Neutrophil (primary cell): Measurements from ENCODE around the gene RUNX2.

ENCODE experiments used
- H3K27ac ChIP-seq: fragments of 200-600 bp; sonication (generic); 2 replicates; pipeline ENCODE4 v1.5.1; 2016; ENCODE audit warnings: mild to moderate bottlenecking, moderate library complexity
- H3K27me3 ChIP-seq: fragments of 200-600 bp; sonication (generic); 2 replicates; pipeline ENCODE4 v1.6.0; 2016; ENCODE audit warnings: mild to moderate bottlenecking
- H3K36me3 ChIP-seq: fragments of 200-600 bp; sonication (generic); 2 replicates; pipeline ENCODE4 v1.5.1; 2017
- H3K4me1 ChIP-seq, 2 experiments: fragments of 200-600 bp in 1 of 2; sonication (generic) in 1 of 2; 1 replicate in 1 of 2; 2 replicates in 1 of 2; pipeline versions ENCODE4 v1.5.1 to v1.6.1; 2013 to 2016; ENCODE audit warnings: low read depth in 1 of 2, low read length in 1 of 2, mild to moderate bottlenecking in 1 of 2, moderate library complexity in 1 of 2; ENCODE audit not compliant: control insufficient read depth in 1 of 2, insufficient read depth in 1 of 2
- H3K4me3 ChIP-seq, 2 experiments: fragments of 200-600 bp in 1 of 2; sonication (generic) in 1 of 2; 1 replicate in 1 of 2; 2 replicates in 1 of 2; pipeline ENCODE4 v1.5.1; 2013 to 2016; ENCODE audit warnings: low read depth in 1 of 2, low read length in 1 of 2, mild to moderate bottlenecking in 1 of 2, moderate library complexity in 1 of 2
- H3K9me3 ChIP-seq: fragments of 200-600 bp; sonication (generic); 2 replicates; pipeline ENCODE4 v1.5.1; 2016
- TF ChIP-seq, protein P1 (sequence below): fragments of 200-600 bp; sonication (generic); IDR thresholded peaks from 2 replicates; pipeline ENCODE4 v1.5.1; 2016; ENCODE audit warnings: antibody characterized with exemption

The RUNX2 gene

GRCh38 chr6:45500924-45501816 lies 173.0 kb downstream of the RUNX2 start:
- H3K9me3 ChIP-seq: no peaks in the 10 kb centered on the region
- TF ChIP-seq, protein P1, sequence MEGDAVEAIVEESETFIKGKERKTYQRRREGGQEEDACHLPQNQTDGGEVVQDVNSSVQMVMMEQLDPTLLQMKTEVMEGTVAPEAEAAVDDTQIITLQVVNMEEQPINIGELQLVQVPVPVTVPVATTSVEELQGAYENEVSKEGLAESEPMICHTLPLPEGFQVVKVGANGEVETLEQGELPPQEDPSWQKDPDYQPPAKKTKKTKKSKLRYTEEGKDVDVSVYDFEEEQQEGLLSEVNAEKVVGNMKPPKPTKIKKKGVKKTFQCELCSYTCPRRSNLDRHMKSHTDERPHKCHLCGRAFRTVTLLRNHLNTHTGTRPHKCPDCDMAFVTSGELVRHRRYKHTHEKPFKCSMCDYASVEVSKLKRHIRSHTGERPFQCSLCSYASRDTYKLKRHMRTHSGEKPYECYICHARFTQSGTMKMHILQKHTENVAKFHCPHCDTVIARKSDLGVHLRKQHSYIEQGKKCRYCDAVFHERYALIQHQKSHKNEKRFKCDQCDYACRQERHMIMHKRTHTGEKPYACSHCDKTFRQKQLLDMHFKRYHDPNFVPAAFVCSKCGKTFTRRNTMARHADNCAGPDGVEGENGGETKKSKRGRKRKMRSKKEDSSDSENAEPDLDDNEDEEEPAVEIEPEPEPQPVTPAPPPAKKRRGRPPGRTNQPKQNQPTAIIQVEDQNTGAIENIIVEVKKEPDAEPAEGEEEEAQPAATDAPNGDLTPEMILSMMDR: no peak
- H3K27me3 ChIP-seq: no peaks in the 10 kb centered on the region
- H3K4me1 ChIP-seq: peaks cover 51 to 53% of the 10 kb centered on the region in 2 experiments
- no peak overlapping the region for H3K27ac ChIP-seq
- no peaks in the 10 kb centered on the region for H3K36me3 ChIP-seq
- H3K4me3 ChIP-seq: no peak overlapping the region

DNA sequence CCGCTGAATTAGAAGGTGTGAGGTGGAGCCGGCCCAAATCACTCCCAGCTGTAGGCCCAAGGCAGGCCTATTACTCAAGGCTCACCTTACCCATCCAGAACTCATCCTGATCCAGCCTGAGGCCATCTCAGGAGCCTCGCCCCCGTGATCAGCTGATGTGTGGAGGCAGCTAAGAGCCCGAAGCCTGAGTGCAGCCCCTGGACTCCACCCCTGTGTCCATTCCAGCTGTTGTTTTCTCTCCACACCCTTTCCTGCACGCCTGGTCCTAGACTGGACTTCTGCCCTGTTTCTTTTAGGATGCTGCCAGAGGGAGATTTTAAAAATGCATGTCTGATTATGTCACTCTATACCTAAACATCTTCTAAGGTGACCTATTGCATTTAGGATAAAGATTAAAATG lies 174.3 kb downstream of the RUNX2 start:
- H3K36me3 ChIP-seq: no peaks in the 10 kb centered on the region
- H3K4me3 ChIP-seq: no peak overlapping the region
- peaks cover 39 to 40% of the 10 kb centered on the region in 2 experiments for H3K4me1 ChIP-seq
- H3K27ac ChIP-seq: no peak overlapping the region
- TF ChIP-seq, protein P1: no peak
- H3K27me3 ChIP-seq: no peaks in the 10 kb centered on the region
- no peaks in the 10 kb centered on the region for H3K9me3 ChIP-seq

GRCh38 chr6:45504947-45505346 lies 176.8 kb downstream of the RUNX2 start:
- TF ChIP-seq, protein P1: no peak
- no peaks in the 10 kb centered on the region for H3K36me3 ChIP-seq
- H3K27me3 ChIP-seq: no peaks in the 10 kb centered on the region
- H3K27ac ChIP-seq: peak overlapping the region; percentile 46
- H3K4me1 ChIP-seq: peaks cover 22 to 29% of the 10 kb centered on the region in 2 experiments
- no peak overlapping the region for H3K4me3 ChIP-seq
- no peaks in the 10 kb centered on the region for H3K9me3 ChIP-seq

DNA sequence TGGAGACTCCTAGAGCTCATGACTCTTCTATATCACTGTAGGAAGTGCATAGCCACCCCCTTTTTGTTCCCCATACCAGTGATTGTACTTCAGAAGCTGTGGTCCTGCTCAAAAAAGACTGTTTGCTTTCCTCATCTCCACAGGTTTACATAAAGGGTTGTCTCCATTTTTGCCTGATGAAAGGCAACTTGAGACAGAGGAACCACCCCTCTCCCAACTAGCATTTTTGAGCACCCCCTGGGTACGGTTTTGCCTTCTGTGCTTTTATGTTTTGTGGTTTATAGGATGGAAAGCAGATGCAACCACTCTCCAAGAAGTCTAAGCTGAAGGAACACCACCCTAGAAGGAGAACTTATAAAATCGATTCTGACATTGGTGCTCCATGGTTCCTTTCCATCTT lies 177.3 kb downstream of the RUNX2 start:
- no peaks in the 10 kb centered on the region for H3K36me3 ChIP-seq
- TF ChIP-seq, protein P1: no peak
- H3K27ac ChIP-seq: no peak overlapping the region
- no peaks in the 10 kb centered on the region for H3K9me3 ChIP-seq
- no peaks in the 10 kb centered on the region for H3K27me3 ChIP-seq
- H3K4me1 ChIP-seq: peaks cover 22 to 29% of the 10 kb centered on the region in 2 experiments
- no peak overlapping the region for H3K4me3 ChIP-seq

GRCh38 chr6:45507186-45507585 lies 179.1 kb downstream of the RUNX2 start:
- Histone ChIP-seq H3K36me3 (peaks cover 5% of the 10 kb centered on the region), H3K4me1 (peaks cover 22 to 29% of the 10 kb centered on the region in 2 experiments), H3K27me3 (no peaks in the 10 kb centered on the region), H3K27ac (no peak overlapping the region), H3K9me3 (no peaks in the 10 kb centered on the region), H3K4me3 (no peak overlapping the region)
- TF ChIP-seq, protein P1: no peak
